Uterus (tissue), 4 donors: Measurements from ENCODE around the gene SPTLC3. TPM values are rescaled to one million over a fixed set of nuclear protein-coding genes. Genes with fewer than 3 reads are reported as not detected.

Experiments used
- DNase-seq, 2 donors: peaks; one replicate each; pipeline ENCODE4 v3.0.0-alpha.2; 2019 to 2020
- H3K27ac ChIP-seq, 2 donors: fragments of 200-600 bp; sonication (generic); 1 replicate in 1 of 2; 2 replicates in 1 of 2; pipeline ENCODE4 v1.5.1; 2016 to 2018
- H3K27me3 ChIP-seq, 2 donors: fragments of 200-600 bp; sonication (generic); one replicate each; pipeline ENCODE4 v1.5.1; 2018 to 2019; ENCODE audit warnings: control low read depth in 1 of 2
- H3K36me3 ChIP-seq, 2 donors: fragments of 200-600 bp; sonication (generic); one replicate each; pipeline ENCODE4 v1.5.1; 2019; ENCODE audit warnings: control low read depth in 1 of 2
- H3K4me1 ChIP-seq, 2 donors: fragments of 200-600 bp; sonication (generic); one replicate each; pipeline ENCODE4 v1.5.1; 2018 to 2019; ENCODE audit warnings: control low read depth in 1 of 2
- H3K4me3 ChIP-seq, 2 donors: fragments of 200-600 bp; sonication (generic); 1 replicate in 1 of 2; 2 replicates in 1 of 2; pipeline ENCODE4 v1.5.1; 2018 to 2019; ENCODE audit warnings: mild to moderate bottlenecking in 1 of 2
- H3K9me3 ChIP-seq, 2 donors: fragments of 200-600 bp; sonication (generic); one replicate each; pipeline ENCODE4 v1.5.1; 2019; ENCODE audit warnings: control low read depth in 1 of 2
- CTCF ChIP-seq, 4 experiments: fragments of 200-600 bp in 2 of 4; fragments of 450-650 bp in 2 of 4; sonication (generic) in 2 of 4; IDR thresholded peaks; one replicate each; pipeline ENCODE4 v1.5.1; 2016 to 2019; ENCODE audit warnings: antibody characterized with exemption in 4 of 4, mild to moderate bottlenecking in 2 of 4, moderate library complexity in 1 of 4
- POLR2A ChIP-seq, 2 donors: fragments of 450-650 bp; IDR thresholded peaks; one replicate each; pipeline ENCODE4 v1.6.1; 2016; ENCODE audit warnings: antibody characterized with exemption in 2 of 2, mild to moderate bottlenecking in 1 of 2, moderate library complexity in 1 of 2
- intact Hi-C: fragments of 100-400 bp; cut with DNase I; formaldehyde crosslinking; loops from one replicate; pipeline ENCODE4 v1.15.1; 2023; ENCODE audit warnings: low total_unique reads
- total RNA-seq, 4 donors: library from RNA; depleted of rRNA in 3 of 4; stranded (reverse); fragments of >200 nt in 3 of 4; gene quantifications; one replicate each; pipeline versions ENCODE4 v1.1.0 to v1.2.4, GENCODE V29; 2014 to 2023
- donor health status: DM: yes; HTN: yes; CAD: no.

SPTLC3 gene
- total RNA-seq, 4 donors from 2014 or later: 0.51 to 23.9 (median 4.5) TPM

DNA sequence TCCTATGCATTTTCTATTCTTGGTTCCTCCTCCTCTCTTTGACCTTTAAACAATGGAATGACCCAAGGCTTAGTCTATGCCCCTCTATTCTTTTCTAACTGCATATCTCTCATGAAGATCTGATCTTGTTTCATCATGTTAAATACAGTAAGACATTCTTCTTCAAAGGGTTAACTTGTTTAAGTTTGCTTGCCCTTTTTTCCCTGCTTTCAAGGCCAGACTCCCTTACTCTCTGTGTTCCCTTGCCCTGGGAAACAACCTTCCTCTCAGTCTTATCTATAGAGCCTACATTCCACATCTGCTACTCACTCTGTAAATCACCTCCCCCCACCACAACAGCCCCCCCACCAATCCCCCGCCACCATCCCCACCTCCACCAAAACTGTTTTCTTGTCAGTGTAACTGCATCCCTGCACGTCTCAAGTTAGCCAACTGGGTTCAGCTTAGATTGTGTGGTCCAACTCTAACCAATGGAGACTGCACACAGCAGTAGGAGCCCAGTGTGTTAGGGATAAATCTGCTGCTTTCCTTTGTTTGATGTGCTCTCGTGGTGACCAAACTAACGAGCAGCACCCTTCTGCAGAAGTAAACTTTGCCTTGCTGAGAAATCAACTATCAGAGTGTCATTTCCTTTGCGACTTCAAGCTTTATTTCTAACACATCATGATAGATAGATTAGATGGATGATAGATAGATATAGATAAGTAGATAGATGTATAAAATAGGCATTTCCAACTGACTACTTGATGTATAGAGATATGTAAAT lies 12.6 kb downstream of the SPTLC3 start:
- TF ChIP-seq POLR2A (IDR thresholded peaks at IDR 0.05) (no peak), CTCF (IDR thresholded peaks at IDR 0.05) (no peak)
- no peaks in the 10 kb centered on the region for H3K4me1 ChIP-seq
- DNase-seq: no peak
- intact Hi-C loops: no loop called here
- peaks cover 0 to 8% of the 10 kb centered on the region in 2 donors for H3K9me3 ChIP-seq
- no peak overlapping the region for H3K27ac ChIP-seq
- H3K36me3 ChIP-seq: no peaks in the 10 kb centered on the region
- no peak overlapping the region for H3K4me3 ChIP-seq
- H3K27me3 ChIP-seq: no peaks in the 10 kb centered on the region

DNA sequence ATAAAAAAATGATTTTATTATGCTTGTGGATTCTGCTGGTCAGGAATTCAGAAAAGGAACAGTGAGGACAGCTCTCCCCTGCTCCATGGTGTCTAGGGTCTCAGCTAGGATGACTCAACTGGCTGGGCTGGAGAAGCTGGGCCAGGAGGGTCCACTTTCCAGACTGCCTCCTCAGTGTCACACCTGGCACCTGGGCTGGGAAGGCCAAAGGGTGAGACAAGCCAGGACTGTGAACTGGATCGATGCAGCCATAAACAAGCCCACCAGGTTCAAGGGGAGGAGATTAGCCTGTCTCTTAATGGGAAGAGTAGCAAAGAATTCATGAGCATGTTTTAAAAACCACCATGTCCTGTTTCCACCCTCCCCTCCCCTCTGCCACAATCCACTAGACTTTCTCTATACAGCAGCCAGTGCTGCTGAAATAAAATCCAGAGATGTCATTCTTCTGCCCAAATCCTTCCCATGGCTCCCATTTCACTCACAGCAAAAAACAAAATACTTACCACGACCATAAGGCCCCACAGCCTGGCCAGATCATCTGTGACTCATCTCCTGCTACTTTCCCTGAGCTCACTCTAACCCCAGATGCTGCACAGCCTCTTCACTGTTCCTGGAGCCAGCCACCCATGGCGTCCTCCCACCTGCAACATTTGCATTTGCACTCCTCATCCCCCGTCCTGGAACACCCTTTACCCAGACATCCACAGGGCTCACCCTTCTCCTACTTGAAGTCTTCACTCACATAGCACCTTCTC lies 13.8 kb downstream of the SPTLC3 start:
- intact Hi-C loops: no loop called here
- no peaks in the 10 kb centered on the region for H3K36me3 ChIP-seq

GRCh38 chr20:13024596-13024995 lies 15.8 kb downstream of the SPTLC3 start:
- H3K4me1 ChIP-seq: no peaks in the 10 kb centered on the region
- H3K27me3 ChIP-seq: no peaks in the 10 kb centered on the region
- TF ChIP-seq POLR2A (IDR thresholded peaks at IDR 0.05) (no peak), CTCF (IDR thresholded peaks at IDR 0.05) (no peak)
- H3K27ac ChIP-seq: no peak overlapping the region
- no peak for DNase-seq
- peaks cover 0 to 8% of the 10 kb centered on the region in 2 donors for H3K9me3 ChIP-seq
- intact Hi-C loops: no loop called here
- no peaks in the 10 kb centered on the region for H3K36me3 ChIP-seq
- H3K4me3 ChIP-seq: no peak overlapping the region

More for the DNA sequence above, 13.8 kb downstream of the SPTLC3 start:
- no peaks in the 10 kb centered on the region for H3K27me3 ChIP-seq
- no peak overlapping the region for H3K27ac ChIP-seq
- no peak overlapping the region for H3K4me3 ChIP-seq
- no peak for DNase-seq
- peaks cover 0 to 8% of the 10 kb centered on the region in 2 donors for H3K9me3 ChIP-seq
- H3K4me1 ChIP-seq: no peaks in the 10 kb centered on the region
- TF ChIP-seq POLR2A (IDR thresholded peaks at IDR 0.05): no peak
- no peak for TF ChIP-seq CTCF (IDR thresholded peaks at IDR 0.05)

DNA sequence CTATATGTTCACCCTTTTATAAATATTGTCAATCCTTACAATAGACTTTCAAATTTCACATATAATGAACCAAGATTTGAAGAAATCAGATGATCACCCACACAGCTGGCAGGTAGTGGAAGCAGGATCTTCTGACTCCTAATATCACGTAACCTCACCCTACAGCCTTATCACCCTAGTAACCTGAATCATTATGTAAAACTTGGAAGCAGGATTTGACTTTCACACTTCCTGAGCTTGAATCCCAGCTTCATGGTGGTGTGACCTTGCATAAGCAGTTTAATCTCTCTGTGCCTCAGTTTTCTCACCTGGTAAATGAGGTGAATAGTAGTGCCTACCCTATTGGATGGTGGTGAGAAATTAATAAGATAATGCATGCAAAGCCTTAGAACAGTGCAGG lies 16.4 kb downstream of the SPTLC3 start:
- DNase-seq: no peak
- intact Hi-C loops: no loop called here
- Histone ChIP-seq H3K4me3 (no peak overlapping the region), H3K27me3 (no peaks in the 10 kb centered on the region), H3K4me1 (no peaks in the 10 kb centered on the region), H3K27ac (no peak overlapping the region), H3K36me3 (no peaks in the 10 kb centered on the region), H3K9me3 (peaks cover 0 to 8% of the 10 kb centered on the region in 2 donors)
- TF ChIP-seq POLR2A (IDR thresholded peaks at IDR 0.05) (no peak), CTCF (IDR thresholded peaks at IDR 0.05) (no peak)

- no peak for TF ChIP-seq POLR2A (IDR thresholded peaks at IDR 0.05)
- no peak for TF ChIP-seq CTCF (IDR thresholded peaks at IDR 0.05)
- intact Hi-C loops: no loop called here
These were observed 19.2 kb downstream of the SPTLC3 start for GRCh38 chr20:13028001-13028400.

More at GRCh38 chr20:13028001-13028400, 19.2 kb downstream of the SPTLC3 start:
- Histone ChIP-seq H3K27ac (no peak overlapping the region), H3K36me3 (no peaks in the 10 kb centered on the region), H3K9me3 (no peaks in the 10 kb centered on the region), H3K4me3 (no peak overlapping the region), H3K4me1 (no peaks in the 10 kb centered on the region), H3K27me3 (no peaks in the 10 kb centered on the region)
- DNase-seq: no peak
